ENCODE data around the gene OR5D13. TPM values are rescaled to one million over a fixed set of nuclear protein-coding genes. Genes with fewer than 3 reads are reported as not detected.

OR5D13 gene
- not detected in 2 replicates for total RNA-seq (2014; rRNA removed)
- Bru-seq, nascent RNA, result not detected
- not detected for BruChase-seq, experiment 1, labeled RNA remaining after a 6-hour chase
- not detected for BruChase-seq, experiment 2, labeled RNA remaining after a 2-hour chase
- long read RNA-seq, result 0 reads

- Histone ChIP-seq H3K4me1 (ENCODE audit: insufficient read depth, low read length) (no peaks in the 10 kb centered on the region), H3K27ac (ENCODE audit: low read length) (no peak within 1 kb of the TSS), H3K79me2 (ENCODE audit: low read length) (no peaks in the 10 kb centered on the region), H3K27me3 (ENCODE audit: low read length) (no peaks in the 10 kb centered on the region), H3K9me3 (ENCODE audit: low read length) (no peaks in the 10 kb centered on the region), H3F3A (ENCODE audit: low read length, unreplicated experiment) (no peaks in the 10 kb centered on the region), H3K36me3 (ENCODE audit: low read depth, low read length) (no peaks in the 10 kb centered on the region), H3K4me3 (ENCODE audit: low read length) (no peak within 1 kb of the TSS), H3K9me2 (replicated peaks; ENCODE audit: low read length) (no peaks in the 10 kb centered on the region), H3K4me2 (ENCODE audit: low read length) (no peak within 1 kb of the TSS), H4K20me1 (ENCODE audit: low read length) (no peaks in the 10 kb centered on the region), H3K9ac (ENCODE audit: low read length) (no peak within 1 kb of the TSS), H2AFZ (ENCODE audit: low read length) (no peak within 1 kb of the TSS)
- ATAC-seq (no peak), DNase-seq (no peak)
- POLR2A ChIA-PET (ENCODE audit: unreplicated experiment), result no interaction called here
- CTCF ChIA-PET, result no interaction called here
- intact Hi-C loops (cut with micrococcal nuclease), result no loop called here
- TF ChIP-seq EZH2 (IDR thresholded peaks at IDR 0.05; ENCODE audit: low read length, unreplicated experiment) (no peak), CTCF (conservative IDR thresholded peaks at IDR 0.05; ENCODE audit: low read depth, low read length) (no peak), EZH2phosphoT487 (IDR thresholded peaks at IDR 0.05; ENCODE audit: borderline replicate concordance, low read length) (no peak)
- BruUV-seq (replicated peaks), result no TSS peak
Measured at GRCh38 chr11:55773138-55773537, at the start of gene OR5D13. Gene OR5D13 (plus strand): TSS chr11:55773438. CDS start chr11:55773438, 0 bp downstream.

- Histone ChIP-seq H3K9me3 (ENCODE audit: low read length) (no peaks in the 10 kb centered on the region), H3K79me2 (ENCODE audit: low read length) (no peaks in the 10 kb centered on the region), H3K27me3 (ENCODE audit: low read length) (no peaks in the 10 kb centered on the region), H3K27ac (ENCODE audit: low read length) (no peak overlapping the region), H3K4me2 (ENCODE audit: low read length) (no peak overlapping the region), H3K4me1 (ENCODE audit: insufficient read depth, low read length) (no peaks in the 10 kb centered on the region), H4K20me1 (ENCODE audit: low read length) (no peaks in the 10 kb centered on the region), H3K36me3 (ENCODE audit: low read depth, low read length) (no peaks in the 10 kb centered on the region), H3K9ac (ENCODE audit: low read length) (no peak overlapping the region), H3F3A (ENCODE audit: low read length, unreplicated experiment) (no peaks in the 10 kb centered on the region), H3K9me2 (replicated peaks; ENCODE audit: low read length) (no peaks in the 10 kb centered on the region), H2AFZ (ENCODE audit: low read length) (no peak overlapping the region), H3K4me3 (ENCODE audit: low read length) (no peak overlapping the region)
- CTCF ChIA-PET, result no interaction called here
- peak; percentile 14 for DNase-seq
- BruUV-seq (replicated peaks), result no TSS peak
- POLR2A ChIA-PET (ENCODE audit: unreplicated experiment), result no interaction called here
- intact Hi-C loops (cut with micrococcal nuclease), result no loop called here
- TF ChIP-seq CTCF (conservative IDR thresholded peaks at IDR 0.05; ENCODE audit: low read depth, low read length) (peak; percentile 54; the same call in 1 of the 2 replicates), EZH2phosphoT487 (IDR thresholded peaks at IDR 0.05; ENCODE audit: borderline replicate concordance, low read length) (no peak)
- ATAC-seq, result no peak
Measured at GRCh38 chr11:55726715-55727324, 46.4 kb upstream of the OR5D13 start.

GRCh38 chr11:55732936-55733335 is 40.3 kb upstream of the OR5D13 start:
- Histone ChIP-seq H3K9me3 (ENCODE audit: low read length) (peaks cover 4% of the 10 kb centered on the region; the same call in 1 of the 2 replicates), H4K20me1 (ENCODE audit: low read length) (no peaks in the 10 kb centered on the region), H3K9me2 (replicated peaks; ENCODE audit: low read length) (no peaks in the 10 kb centered on the region), H3K4me1 (ENCODE audit: insufficient read depth, low read length) (no peaks in the 10 kb centered on the region), H3K79me2 (ENCODE audit: low read length) (no peaks in the 10 kb centered on the region), H2AFZ (ENCODE audit: low read length) (no peak overlapping the region), H3K4me3 (ENCODE audit: low read length) (no peak overlapping the region), H3K36me3 (ENCODE audit: low read depth, low read length) (no peaks in the 10 kb centered on the region), H3K4me2 (ENCODE audit: low read length) (no peak overlapping the region), H3F3A (ENCODE audit: low read length, unreplicated experiment) (no peaks in the 10 kb centered on the region), H3K9ac (ENCODE audit: low read length) (no peak overlapping the region), H3K27me3 (ENCODE audit: low read length) (no peaks in the 10 kb centered on the region), H3K27ac (ENCODE audit: low read length) (no peak overlapping the region)
- TF ChIP-seq CTCF (conservative IDR thresholded peaks at IDR 0.05; ENCODE audit: low read depth, low read length), result no peak
- TF ChIP-seq EZH2phosphoT487 (IDR thresholded peaks at IDR 0.05; ENCODE audit: borderline replicate concordance, low read length), result no peak
- TF ChIP-seq EZH2 (IDR thresholded peaks at IDR 0.05; ENCODE audit: low read length, unreplicated experiment), result no peak
- CTCF ChIA-PET, result no interaction called here
- BruUV-seq (replicated peaks), result no TSS peak
- intact Hi-C loops (cut with micrococcal nuclease), result no loop called here
- POLR2A ChIA-PET (ENCODE audit: unreplicated experiment), result no interaction called here
- ATAC-seq, result no peak
- no peak for DNase-seq
